GM19452 (cell line): ENCODE results near the gene GSTA5.
"Not testable (repeated sequence)": the region's sequence is repeated elsewhere in the genome, so short reads cannot be mapped to it uniquely, and the experiment has no call there.

ENCODE experiments used
- ATAC-seq: cut with Tn5 transposase; IDR thresholded peaks from one replicate; pipeline ENCODE4 v1.9.1; 2021; ENCODE audit not compliant: unreplicated experiment

The GSTA5 gene

GRCh38 chr6:52839124-52840055 lies 1.2 kb downstream of the GSTA5 start:
- ATAC-seq = no peak

GRCh38 chr6:52834481-52834880 lies 6.1 kb downstream of the GSTA5 start:
- ATAC-seq = no peak

GRCh38 chr6:52830869-52831268 lies 9.7 kb downstream of the GSTA5 start:
- not testable (repeated sequence) for ATAC-seq

- no peak for ATAC-seq
Measured at GRCh38 chr6:52829046-52829817, 11.4 kb downstream of the GSTA5 start.

GRCh38 chr6:52828621-52829020 lies 12.0 kb downstream of the GSTA5 start:
- not testable (repeated sequence) for ATAC-seq

- ATAC-seq = not testable (repeated sequence)
Measured at GRCh38 chr6:52827073-52827783, 13.4 kb downstream of the GSTA5 start.

- ATAC-seq = no peak
Measured at GRCh38 chr6:52826513-52826912, 14.1 kb downstream of the GSTA5 start.

GRCh38 chr6:52825900-52826459 lies 14.6 kb downstream of the GSTA5 start:
- ATAC-seq = not testable (repeated sequence)

- ATAC-seq = not testable (repeated sequence)
Measured at GRCh38 chr6:52825270-52825793, 15.3 kb downstream of the GSTA5 start.

GRCh38 chr6:52821842-52822241 lies 18.8 kb downstream of the GSTA5 start:
- ATAC-seq = no peak

GRCh38 chr6:52820198-52820597 lies 20.4 kb downstream of the GSTA5 start:
- ATAC-seq = no peak

GRCh38 chr6:52815167-52816092 lies 25.2 kb downstream of the GSTA5 start:
- peak; percentile 94 for ATAC-seq

- ATAC-seq = not testable (repeated sequence)
Measured at GRCh38 chr6:52814545-52814944, 26.1 kb downstream of the GSTA5 start.

GRCh38 chr6:52809777-52810176 lies 30.8 kb downstream of the GSTA5 start:
- not testable (repeated sequence) for ATAC-seq

- ATAC-seq = no peak
Measured at GRCh38 chr6:52808660-52809059, 32.0 kb downstream of the GSTA5 start.

GRCh38 chr6:52803668-52804255 lies 36.9 kb downstream of the GSTA5 start, which contains the start of gene GSTA1:
Gene GSTA1, minus strand, starts transcription at chr6:52803816. Its CDS starts 4,549 bp downstream, at chr6:52799267.
- ATAC-seq = not testable (repeated sequence)

- ATAC-seq = no peak
Measured at GRCh38 chr6:52802806-52803205, 37.8 kb downstream of the GSTA5 start.

- ATAC-seq = no peak
Measured at GRCh38 chr6:52801188-52801841, 39.3 kb downstream of the GSTA5 start.
